H1 (cell line): ENCODE data around the gene RB1.

Experiments used
- EP300 ChIP-seq, 2 experiments: IDR thresholded peaks; 1 replicate in 1 of 2; 2 replicates in 1 of 2; pipeline ENCODE4 v1.6.1; 2011 to 2012; ENCODE audit warnings: low read depth in 2 of 2, low read length in 2 of 2, mild to moderate bottlenecking in 2 of 2, borderline replicate concordance in 1 of 2, inconsistent platforms in 1 of 2, moderate library complexity in 1 of 2
- JUN ChIP-seq: IDR thresholded peaks from 2 replicates; pipeline ENCODE4 v1.6.1; 2011; ENCODE audit warnings: low read depth, mild to moderate bottlenecking, improper control_type of control experiment, low read length
- JUND ChIP-seq: IDR thresholded peaks from 2 replicates; pipeline ENCODE4 v1.6.1; 2011; ENCODE audit warnings: mild to moderate bottlenecking, improper control_type of control experiment, low read length
- TF ChIP-seq, protein P1 (sequence below), 3 experiments: IDR thresholded peaks; 1 replicate in 2 of 3; 2 replicates in 1 of 3; pipeline versions ENCODE4 v1.5.1 to v1.6.1; 2011; ENCODE audit warnings: low read length in 3 of 3, mild to moderate bottlenecking in 3 of 3, inconsistent platforms in 2 of 3, low read depth in 1 of 3, moderate library complexity in 1 of 3; ENCODE audit not compliant: insufficient read depth in 1 of 3; ENCODE audit errors: control extremely low read depth in 1 of 3
- TF ChIP-seq, protein P2 (sequence below): IDR thresholded peaks from 2 replicates; pipeline ENCODE4 v1.6.1; 2011; ENCODE audit warnings: low read depth, mild to moderate bottlenecking, low read length; ENCODE audit not compliant: insufficient read depth

DNA sequence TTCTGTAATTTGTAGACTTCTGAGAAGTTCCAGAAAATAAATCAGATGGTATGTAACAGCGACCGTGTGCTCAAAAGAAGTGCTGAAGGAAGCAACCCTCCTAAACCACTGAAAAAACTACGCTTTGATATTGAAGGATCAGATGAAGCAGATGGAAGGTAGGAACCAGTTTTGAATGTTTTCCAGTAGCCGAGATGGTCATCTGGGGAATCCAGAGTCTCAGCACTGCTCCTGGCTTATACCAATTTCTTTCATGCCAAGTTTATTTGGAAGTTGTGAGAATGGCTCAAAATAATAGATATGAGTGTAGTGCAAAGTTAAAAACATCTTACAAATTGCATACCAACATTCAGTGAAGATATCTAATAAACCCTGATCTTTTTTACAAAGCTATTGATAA lies 173.1 kb downstream of the RB1 start:
- no peak for TF ChIP-seq EP300 (IDR thresholded peaks at IDR 0.05; ENCODE audit: borderline replicate concordance in 1 of 2, low read depth in 2 of 2, low read length in 2 of 2)
- TF ChIP-seq, protein P1, sequence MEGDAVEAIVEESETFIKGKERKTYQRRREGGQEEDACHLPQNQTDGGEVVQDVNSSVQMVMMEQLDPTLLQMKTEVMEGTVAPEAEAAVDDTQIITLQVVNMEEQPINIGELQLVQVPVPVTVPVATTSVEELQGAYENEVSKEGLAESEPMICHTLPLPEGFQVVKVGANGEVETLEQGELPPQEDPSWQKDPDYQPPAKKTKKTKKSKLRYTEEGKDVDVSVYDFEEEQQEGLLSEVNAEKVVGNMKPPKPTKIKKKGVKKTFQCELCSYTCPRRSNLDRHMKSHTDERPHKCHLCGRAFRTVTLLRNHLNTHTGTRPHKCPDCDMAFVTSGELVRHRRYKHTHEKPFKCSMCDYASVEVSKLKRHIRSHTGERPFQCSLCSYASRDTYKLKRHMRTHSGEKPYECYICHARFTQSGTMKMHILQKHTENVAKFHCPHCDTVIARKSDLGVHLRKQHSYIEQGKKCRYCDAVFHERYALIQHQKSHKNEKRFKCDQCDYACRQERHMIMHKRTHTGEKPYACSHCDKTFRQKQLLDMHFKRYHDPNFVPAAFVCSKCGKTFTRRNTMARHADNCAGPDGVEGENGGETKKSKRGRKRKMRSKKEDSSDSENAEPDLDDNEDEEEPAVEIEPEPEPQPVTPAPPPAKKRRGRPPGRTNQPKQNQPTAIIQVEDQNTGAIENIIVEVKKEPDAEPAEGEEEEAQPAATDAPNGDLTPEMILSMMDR (IDR thresholded peaks at IDR 0.05; ENCODE audit: control extremely low read depth in 1 of 3, insufficient read depth in 1 of 3, low read depth in 1 of 3, low read length in 3 of 3): no peak
- TF ChIP-seq, protein P2, sequence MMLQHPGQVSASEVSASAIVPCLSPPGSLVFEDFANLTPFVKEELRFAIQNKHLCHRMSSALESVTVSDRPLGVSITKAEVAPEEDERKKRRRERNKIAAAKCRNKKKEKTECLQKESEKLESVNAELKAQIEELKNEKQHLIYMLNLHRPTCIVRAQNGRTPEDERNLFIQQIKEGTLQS: no peak
- TF ChIP-seq JUND: no peak
- no peak for TF ChIP-seq JUN
